C4-2B (cell line): ENCODE results near the gene SUGP1.

Source experiments
- CTCF ChIP-seq: fragments of 450-650 bp; conservative IDR thresholded peaks from 2 replicates; pipeline ENCODE4 v1.5.1; 2017; ENCODE audit warnings: mild to moderate bottlenecking
- ZFX ChIP-seq: fragments of 450-650 bp; IDR thresholded peaks from 2 replicates; pipeline ENCODE4 v1.6.1; 2017

GRCh38 chr19:19316082-19316481, 4.2 kb downstream of the SUGP1 start:
- TF ChIP-seq CTCF (no peak), ZFX (no peak)
